GM21526 (cell line): ENCODE results near the gene BUB3.
A peak's percentile ranks its signal among the peaks of the same experiment; 100 is the strongest.

Source experiments
- ATAC-seq: cut with Tn5 transposase; IDR thresholded peaks from one replicate; pipeline ENCODE4 v1.9.1; 2021; ENCODE audit warnings: moderate library complexity; ENCODE audit not compliant: unreplicated experiment, low FRiP score

The BUB3 gene

GRCh38 chr10:123154092-123154710 is at the start of gene BUB3:
Gene BUB3, plus strand, starts transcription at chr10:123154402. Its CDS starts 516 bp downstream, at chr10:123154918.
- ATAC-seq = peak; percentile 84

GRCh38 chr10:123109466-123109865 is 44.7 kb upstream of the BUB3 start:
- ATAC-seq = no peak

GRCh38 chr10:123117644-123118417 is 36.4 kb upstream of the BUB3 start:
- no peak for ATAC-seq

DNA sequence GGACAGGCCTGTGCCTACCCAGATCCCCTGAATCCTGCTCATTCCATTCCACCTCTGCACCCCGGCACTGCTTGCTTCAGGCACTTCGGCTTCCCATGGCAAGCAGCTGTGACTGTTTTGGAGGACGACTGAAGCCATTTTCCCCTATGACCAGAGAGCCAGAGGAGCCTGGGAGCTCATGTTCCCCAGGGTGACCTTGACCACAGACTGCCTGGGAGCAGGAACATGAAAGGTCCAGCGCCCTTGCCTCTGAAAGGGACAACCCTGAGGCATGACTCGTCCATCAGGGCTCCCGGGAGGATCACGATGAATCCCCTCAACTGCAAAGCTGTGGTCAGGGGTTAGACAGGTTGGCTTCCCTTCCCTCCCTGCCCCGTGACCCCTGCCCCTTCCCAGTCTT is 35.1 kb upstream of the BUB3 start:
- ATAC-seq = no peak

DNA sequence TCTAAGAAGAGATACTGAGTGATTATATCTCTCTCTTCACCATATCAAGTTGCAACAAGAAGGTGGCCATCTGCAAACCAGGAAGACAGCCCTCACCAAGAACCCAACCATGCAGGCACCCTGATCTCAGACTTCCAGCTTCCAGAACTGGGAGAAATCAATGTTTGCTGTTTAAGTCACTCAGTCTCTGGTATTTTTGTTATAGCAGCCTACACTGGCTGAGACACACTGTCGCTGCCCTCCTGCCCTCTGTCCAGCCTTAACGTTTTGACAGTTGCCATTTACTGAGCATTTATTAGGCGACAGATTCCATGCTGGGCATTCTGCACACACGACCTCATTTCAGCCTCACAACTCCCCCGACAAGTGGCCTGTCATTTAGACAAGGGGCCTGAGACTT is 28.0 kb upstream of the BUB3 start:
- ATAC-seq = no peak

GRCh38 chr10:123129618-123130271 is 24.5 kb upstream of the BUB3 start:
- no peak for ATAC-seq

DNA sequence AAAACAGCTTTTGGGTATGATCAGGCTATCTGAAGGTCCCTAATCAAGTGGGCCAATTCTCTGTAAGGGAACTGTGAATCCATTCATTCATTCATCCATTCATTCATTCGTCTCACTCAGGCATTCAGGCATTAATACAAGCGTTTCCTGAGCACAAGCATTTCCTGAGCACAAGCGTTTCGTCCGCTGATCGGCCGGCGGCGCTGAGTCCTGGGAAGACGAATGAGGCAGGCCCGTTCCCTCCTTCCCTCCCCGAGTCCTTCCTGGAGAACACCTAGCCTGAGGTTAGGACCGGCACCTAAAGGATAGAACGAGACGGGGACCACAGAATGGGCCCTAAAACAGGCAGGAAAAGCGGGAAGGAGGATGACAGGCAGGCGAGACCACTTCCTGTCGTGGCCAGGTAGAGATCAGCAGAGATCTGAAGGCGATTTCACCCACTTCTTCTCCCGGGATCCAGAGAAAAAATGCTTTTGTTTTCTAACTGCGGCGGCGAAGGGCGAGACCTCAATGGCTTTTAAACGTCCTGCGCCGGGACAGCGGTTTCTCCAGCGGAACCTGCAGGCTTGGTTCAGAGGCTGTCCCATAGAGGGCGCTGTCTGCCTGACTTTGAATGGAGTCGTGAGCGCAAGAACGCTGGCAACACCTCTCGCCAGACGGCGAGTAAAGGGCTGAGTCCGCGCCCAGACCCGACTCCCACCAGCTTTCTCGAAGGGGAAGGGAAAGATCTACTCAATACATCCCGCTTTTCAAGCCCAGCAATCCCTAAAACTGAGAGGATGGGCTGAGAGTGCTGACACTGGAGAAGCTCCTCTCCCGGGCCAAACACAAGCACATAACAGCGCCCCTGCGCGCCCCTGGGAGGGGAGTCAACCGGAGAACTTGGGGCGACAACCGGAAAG is 21.4 kb upstream of the BUB3 start:
- no peak for ATAC-seq

DNA sequence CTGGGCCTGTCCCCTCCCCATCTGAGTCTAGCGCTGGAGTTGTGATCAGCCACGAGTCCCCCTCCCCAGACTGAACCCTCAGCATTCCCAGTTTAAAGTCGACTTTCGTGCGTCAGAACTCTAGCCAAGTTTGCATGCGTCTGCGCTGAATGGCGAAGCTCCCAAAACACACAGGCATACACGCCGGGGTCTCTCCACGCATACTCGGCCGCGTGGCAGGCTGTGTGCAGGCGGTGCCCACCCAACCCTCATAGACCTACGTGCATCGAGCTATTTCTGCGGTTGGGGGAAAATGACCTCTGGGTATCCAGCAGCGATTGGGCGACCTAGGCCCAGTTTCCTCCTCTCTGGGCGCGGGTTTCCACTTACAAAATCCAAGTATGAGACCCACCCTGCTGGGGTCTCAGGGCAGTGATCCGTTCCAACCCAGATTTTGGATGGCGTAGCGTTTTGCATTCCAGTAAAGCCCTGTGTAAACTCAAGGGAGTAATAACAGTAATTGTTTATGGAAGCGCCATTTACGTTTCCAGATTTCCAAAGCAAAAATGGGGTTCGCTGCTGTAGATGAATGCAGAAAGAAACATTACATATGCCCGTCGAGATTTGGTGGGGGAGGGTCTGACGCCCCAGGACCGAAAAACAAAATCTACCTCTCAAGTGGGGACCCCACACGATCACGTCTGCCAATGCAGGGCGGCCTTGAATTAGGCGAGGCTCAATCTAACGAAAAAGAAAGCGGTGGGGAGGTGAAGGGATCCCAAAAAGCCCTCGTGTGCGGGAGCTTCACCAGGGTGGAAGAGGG is 20.5 kb upstream of the BUB3 start:
- no peak for ATAC-seq

- no peak for ATAC-seq
Observed at GRCh38 chr10:123134343-123134914, 19.8 kb upstream of the BUB3 start.

GRCh38 chr10:123134915-123135414 is 19.2 kb upstream of the BUB3 start:
- no peak for ATAC-seq

DNA sequence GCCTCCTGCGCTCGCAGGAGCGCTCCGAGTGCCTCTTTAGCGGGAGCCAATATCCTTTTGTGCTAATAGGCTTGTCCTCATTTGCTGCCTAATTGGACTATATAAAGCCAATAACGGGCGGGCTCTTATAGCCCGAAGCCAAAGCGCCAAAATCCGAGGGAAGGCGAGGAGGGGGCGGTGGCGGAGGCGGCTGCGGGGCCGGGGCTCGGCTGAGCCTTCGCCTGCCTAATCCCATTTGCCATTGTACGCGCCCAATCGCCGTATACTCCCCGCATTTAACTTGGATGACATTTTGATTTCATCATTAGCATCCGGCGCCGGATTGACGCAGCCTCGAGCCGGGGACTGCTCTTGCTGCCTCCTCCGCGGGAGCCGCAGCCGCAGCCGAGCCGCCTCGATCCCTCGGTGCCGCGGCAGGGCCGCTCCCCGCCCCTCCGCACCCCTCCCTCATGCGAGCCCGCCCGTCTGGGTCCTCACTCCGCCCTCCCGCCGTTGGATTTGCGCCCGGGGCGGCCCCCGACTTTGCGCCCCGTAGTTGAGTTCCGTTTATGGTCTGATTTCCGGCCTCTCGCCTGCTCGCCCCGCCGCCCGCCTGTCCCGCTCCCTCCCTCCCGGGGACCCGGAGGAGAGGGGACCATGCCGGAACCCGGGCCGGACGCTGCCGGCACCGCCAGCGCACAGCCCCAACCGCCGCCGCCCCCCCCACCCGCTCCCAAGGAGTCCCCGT is 18.6 kb upstream of the BUB3 start, which contains the start of gene HMX3:
Gene HMX3, plus strand, starts transcription at position 556 of the 727 bp plus-strand sequence. Its CDS starts 81 bp downstream, at position 637.
- ATAC-seq = no peak

DNA sequence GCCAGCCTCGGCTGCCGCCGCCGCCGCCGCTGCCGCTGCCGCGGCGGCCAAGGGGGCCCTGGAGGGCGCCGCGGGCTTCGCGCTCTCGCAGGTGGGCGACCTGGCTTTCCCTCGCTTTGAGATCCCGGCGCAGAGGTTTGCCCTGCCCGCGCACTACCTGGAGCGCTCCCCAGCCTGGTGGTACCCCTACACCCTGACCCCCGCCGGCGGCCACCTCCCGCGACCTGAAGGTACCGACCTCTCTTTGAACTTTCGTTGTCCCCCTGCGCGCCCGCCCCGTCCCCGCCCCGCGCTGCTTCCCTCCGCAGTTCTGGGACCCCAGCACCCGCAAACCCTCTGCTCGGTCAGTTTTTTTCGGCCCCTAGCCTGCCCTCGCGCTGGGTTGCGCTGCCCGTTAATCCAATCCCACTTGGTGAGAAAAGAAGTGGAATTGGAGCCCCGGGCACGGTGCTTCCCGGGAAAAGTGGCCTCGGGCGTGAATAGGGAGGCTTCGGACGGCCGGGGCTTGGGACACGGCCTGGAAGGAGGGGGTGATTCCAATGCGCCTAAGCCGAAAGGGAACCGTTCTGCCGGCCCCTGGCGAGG is 17.9 kb upstream of the BUB3 start:
- no peak for ATAC-seq

DNA sequence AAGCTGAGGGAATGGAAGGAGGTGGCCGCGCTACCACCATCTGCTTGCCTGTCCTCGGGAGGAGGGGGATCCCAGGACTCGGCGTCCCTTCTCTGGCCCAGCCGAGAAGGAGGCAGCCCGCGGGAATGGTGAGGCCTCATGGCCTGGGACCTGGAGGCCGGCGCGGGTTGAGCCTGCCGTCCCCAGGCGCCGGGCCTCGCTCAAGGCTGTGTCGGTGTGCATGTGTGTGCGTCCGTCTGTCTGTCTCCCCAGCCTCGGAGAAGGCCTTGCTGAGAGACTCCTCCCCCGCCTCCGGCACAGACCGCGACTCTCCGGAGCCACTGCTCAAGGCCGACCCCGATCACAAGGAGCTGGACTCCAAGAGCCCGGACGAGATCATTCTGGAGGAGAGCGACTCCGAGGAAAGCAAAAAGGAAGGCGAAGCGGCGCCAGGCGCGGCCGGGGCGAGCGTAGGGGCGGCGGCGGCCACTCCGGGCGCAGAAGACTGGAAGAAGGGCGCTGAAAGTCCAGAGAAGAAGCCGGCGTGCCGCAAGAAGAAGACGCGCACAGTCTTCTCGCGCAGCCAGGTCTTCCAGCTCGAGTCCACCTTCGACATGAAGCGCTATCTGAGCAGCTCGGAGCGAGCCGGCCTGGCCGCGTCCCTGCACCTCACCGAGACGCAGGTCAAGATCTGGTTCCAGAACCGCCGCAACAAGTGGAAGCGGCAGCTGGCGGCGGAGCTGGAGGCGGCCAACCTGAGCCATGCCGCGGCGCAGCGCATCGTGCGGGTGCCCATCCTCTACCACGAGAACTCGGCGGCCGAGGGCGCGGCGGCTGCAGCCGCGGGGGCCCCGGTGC is 17.2 kb upstream of the BUB3 start:
- no peak for ATAC-seq

GRCh38 chr10:123139165-123139520 is 15.1 kb upstream of the BUB3 start:
- no peak for ATAC-seq

GRCh38 chr10:123139521-123140163 is 14.6 kb upstream of the BUB3 start:
- ATAC-seq = no peak

DNA sequence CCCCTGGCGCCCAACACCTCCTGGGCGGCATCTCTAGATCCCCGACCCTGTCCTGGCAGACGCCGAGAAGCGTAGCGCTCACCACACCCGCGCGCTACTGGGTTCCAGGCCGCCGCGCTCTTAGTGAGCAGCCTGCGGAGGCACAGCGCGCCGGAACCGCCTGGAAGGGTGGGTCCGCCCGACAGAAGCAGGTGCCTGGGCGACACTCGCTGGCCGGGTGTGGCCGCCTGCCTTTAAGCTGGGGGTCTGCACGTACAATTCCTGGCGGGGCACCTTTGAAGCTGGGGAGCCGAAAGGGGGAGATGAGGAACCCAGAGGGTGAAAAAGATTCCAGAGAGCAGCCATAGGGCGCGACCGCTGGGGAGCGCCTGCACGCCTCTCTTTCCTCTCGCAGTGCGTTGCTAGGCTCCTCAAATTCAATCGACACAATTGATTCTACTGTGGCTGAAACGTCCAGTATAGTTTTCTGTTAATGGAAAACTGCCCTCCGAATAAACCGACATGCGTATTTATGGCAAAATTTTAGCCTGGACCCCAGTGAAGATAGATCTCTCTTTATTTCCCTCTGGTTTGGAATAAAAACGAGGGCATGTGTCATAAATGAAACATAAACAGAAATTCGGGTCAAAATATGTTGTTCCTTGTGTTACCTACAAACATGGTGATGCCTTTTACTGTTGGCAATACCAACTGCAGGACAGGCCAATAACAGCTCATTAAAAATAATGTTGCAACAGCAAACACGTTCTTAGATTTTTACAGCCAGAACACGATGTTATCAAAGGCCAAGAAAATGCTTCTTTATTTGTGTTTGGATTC is 13.8 kb upstream of the BUB3 start:
- no peak for ATAC-seq
